Liver (tissue), 3 donors: ENCODE results near the gene AHI1.
A peak's percentile ranks its signal among the peaks of the same experiment; 100 is the strongest.

Experiments
- ATF3 ChIP-seq: IDR thresholded peaks from 2 replicates; pipeline ENCODE4 v1.6.1; 2016; ENCODE audit warnings: antibody characterized with exemption
- EGR1 ChIP-seq, 2 donors: IDR thresholded peaks; 2 replicates each; pipeline ENCODE4 v1.6.1; 2016 to 2018; ENCODE audit warnings: antibody characterized with exemption in 2 of 2, low read depth in 2 of 2
- FOXA1 ChIP-seq: IDR thresholded peaks from 2 replicates; pipeline ENCODE4 v1.6.1; 2016; ENCODE audit warnings: antibody characterized with exemption
- GABPA ChIP-seq, 2 donors: IDR thresholded peaks in 1 of 2; conservative IDR thresholded peaks in 1 of 2; 2 replicates each; pipeline ENCODE4 v1.6.1; 2016; ENCODE audit warnings: antibody characterized with exemption in 2 of 2, mild to moderate bottlenecking in 1 of 2, moderate library complexity in 1 of 2
- JUND ChIP-seq, 2 donors: IDR thresholded peaks; 2 replicates each; pipeline ENCODE4 v1.6.1; 2016; ENCODE audit warnings: antibody characterized with exemption in 2 of 2
- MAX ChIP-seq: IDR thresholded peaks from 2 replicates; pipeline ENCODE4 v1.6.1; 2016; ENCODE audit warnings: antibody characterized with exemption
- RAD21 ChIP-seq, 2 donors: IDR thresholded peaks; 2 replicates each; pipeline ENCODE4 v1.6.1; 2016; ENCODE audit warnings: antibody characterized with exemption in 2 of 2, mild to moderate bottlenecking in 2 of 2
- REST ChIP-seq: IDR thresholded peaks from 2 replicates; pipeline ENCODE4 v1.6.1; 2016; ENCODE audit warnings: antibody characterized with exemption, mild to moderate bottlenecking
- TAF1 ChIP-seq: conservative IDR thresholded peaks from 2 replicates; pipeline ENCODE4 v1.6.1; 2016; ENCODE audit warnings: antibody characterized with exemption, mild to moderate bottlenecking
- TF ChIP-seq, protein P1 (sequence below): fragments of 150-350 bp; IDR thresholded peaks from 2 replicates; pipeline ENCODE4 v1.5.1; 2017; ENCODE audit warnings: improper control_type of control experiment, low read depth, low read length; ENCODE audit not compliant: missing input control
- TF ChIP-seq, protein P2 (sequence below): IDR thresholded peaks from 2 replicates; pipeline ENCODE4 v1.6.1; 2016; ENCODE audit warnings: antibody characterized with exemption
- donor health status: healthy.
- donor health status: healthy.

- TF ChIP-seq, protein P1, sequence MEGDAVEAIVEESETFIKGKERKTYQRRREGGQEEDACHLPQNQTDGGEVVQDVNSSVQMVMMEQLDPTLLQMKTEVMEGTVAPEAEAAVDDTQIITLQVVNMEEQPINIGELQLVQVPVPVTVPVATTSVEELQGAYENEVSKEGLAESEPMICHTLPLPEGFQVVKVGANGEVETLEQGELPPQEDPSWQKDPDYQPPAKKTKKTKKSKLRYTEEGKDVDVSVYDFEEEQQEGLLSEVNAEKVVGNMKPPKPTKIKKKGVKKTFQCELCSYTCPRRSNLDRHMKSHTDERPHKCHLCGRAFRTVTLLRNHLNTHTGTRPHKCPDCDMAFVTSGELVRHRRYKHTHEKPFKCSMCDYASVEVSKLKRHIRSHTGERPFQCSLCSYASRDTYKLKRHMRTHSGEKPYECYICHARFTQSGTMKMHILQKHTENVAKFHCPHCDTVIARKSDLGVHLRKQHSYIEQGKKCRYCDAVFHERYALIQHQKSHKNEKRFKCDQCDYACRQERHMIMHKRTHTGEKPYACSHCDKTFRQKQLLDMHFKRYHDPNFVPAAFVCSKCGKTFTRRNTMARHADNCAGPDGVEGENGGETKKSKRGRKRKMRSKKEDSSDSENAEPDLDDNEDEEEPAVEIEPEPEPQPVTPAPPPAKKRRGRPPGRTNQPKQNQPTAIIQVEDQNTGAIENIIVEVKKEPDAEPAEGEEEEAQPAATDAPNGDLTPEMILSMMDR = no peak
- TF ChIP-seq FOXA1 = no peak
- TF ChIP-seq, protein P2, sequence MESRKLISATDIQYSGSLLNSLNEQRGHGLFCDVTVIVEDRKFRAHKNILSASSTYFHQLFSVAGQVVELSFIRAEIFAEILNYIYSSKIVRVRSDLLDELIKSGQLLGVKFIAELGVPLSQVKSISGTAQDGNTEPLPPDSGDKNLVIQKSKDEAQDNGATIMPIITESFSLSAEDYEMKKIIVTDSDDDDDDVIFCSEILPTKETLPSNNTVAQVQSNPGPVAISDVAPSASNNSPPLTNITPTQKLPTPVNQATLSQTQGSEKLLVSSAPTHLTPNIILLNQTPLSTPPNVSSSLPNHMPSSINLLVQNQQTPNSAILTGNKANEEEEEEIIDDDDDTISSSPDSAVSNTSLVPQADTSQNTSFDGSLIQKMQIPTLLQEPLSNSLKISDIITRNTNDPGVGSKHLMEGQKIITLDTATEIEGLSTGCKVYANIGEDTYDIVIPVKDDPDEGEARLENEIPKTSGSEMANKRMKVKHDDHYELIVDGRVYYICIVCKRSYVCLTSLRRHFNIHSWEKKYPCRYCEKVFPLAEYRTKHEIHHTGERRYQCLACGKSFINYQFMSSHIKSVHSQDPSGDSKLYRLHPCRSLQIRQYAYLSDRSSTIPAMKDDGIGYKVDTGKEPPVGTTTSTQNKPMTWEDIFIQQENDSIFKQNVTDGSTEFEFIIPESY = peak; percentile 58
- TF ChIP-seq REST = no peak
- peak in 1 of 2 donors; percentile 21 for TF ChIP-seq RAD21 (IDR thresholded peaks at IDR 0.05)
- peak; percentile 92 for TF ChIP-seq ATF3
- no peak for TF ChIP-seq TAF1
- no peak for TF ChIP-seq EGR1 (IDR thresholded peaks at IDR 0.05; ENCODE audit: low read depth in 2 of 2)
- peak; percentile 51 to 77 for TF ChIP-seq JUND (IDR thresholded peaks at IDR 0.05)
- TF ChIP-seq GABPA (IDR thresholded peaks at IDR 0.05 in 1 of 2, conservative IDR thresholded peaks at IDR 0.05 in 1 of 2) = no peak
- peak; percentile 57 for TF ChIP-seq MAX
Measured at GRCh38 chr6:135522965-135523692, 25.6 kb upstream of the AHI1 start.
